Cerebellar nuclear complex (tissue), 1 donor: ENCODE data around the gene FAM170B.

Experiments
- DNase-seq, 2 experiments: peaks; one replicate each; lab custom pipeline; 2025; lab: John Stamatoyannopoulos, UW

FAM170B gene

GRCh38 chr10:49133706-49134248, at the start of gene FAM170B:
FAM170B (minus strand) TSS chr10:49134021; CDS start chr10:49133918, 103 bp downstream.
- DNase-seq = no peak

GRCh38 chr10:49182776-49183175, 49.0 kb upstream of the FAM170B start:
- DNase-seq = no peak

GRCh38 chr10:49180444-49180860, 46.6 kb upstream of the FAM170B start:
- no peak for DNase-seq

- DNase-seq = no peak
Observed at GRCh38 chr10:49179699-49180443, 46.0 kb upstream of the FAM170B start.

- no peak for DNase-seq
Observed at GRCh38 chr10:49178489-49179471, 45.0 kb upstream of the FAM170B start.

- DNase-seq = no peak
Observed at GRCh38 chr10:49177391-49178355, 43.9 kb upstream of the FAM170B start.

- no peak for DNase-seq
Observed at GRCh38 chr10:49176310-49177268, 42.8 kb upstream of the FAM170B start.

GRCh38 chr10:49175587-49176309, 41.9 kb upstream of the FAM170B start:
- no peak for DNase-seq

GRCh38 chr10:49174926-49175500, 41.2 kb upstream of the FAM170B start:
- no peak for DNase-seq

GRCh38 chr10:49174261-49174925, 40.6 kb upstream of the FAM170B start:
- DNase-seq = no peak

- DNase-seq = no peak
Observed at GRCh38 chr10:49173853-49174252, 40.0 kb upstream of the FAM170B start.

- no peak for DNase-seq
Observed at GRCh38 chr10:49173201-49173772, 39.5 kb upstream of the FAM170B start.

- DNase-seq = no peak
Observed at GRCh38 chr10:49172777-49173132, 38.9 kb upstream of the FAM170B start.

- DNase-seq = no peak
Observed at GRCh38 chr10:49172061-49172776, 38.4 kb upstream of the FAM170B start.

- no peak for DNase-seq
Observed at GRCh38 chr10:49171326-49172060, 37.7 kb upstream of the FAM170B start.

GRCh38 chr10:49170632-49171325, 37.0 kb upstream of the FAM170B start:
- no peak for DNase-seq
